GM18505 (cell line): ENCODE results near the gene ST6GALNAC2.
"Not testable (repeated sequence)": the region's sequence is repeated elsewhere in the genome, so short reads cannot be mapped to it uniquely, and the experiment has no call there.

Source experiments
- ATAC-seq: cut with Tn5 transposase; IDR thresholded peaks from one replicate; pipeline ENCODE4 v1.9.1; 2021; ENCODE audit not compliant: unreplicated experiment
- POLR2A ChIP-seq: IDR thresholded peaks from 4 replicates; pipeline ENCODE4 v1.6.1; 2011; ENCODE audit warnings: borderline replicate concordance; ENCODE audit not compliant: insufficient read depth, insufficient read length; ENCODE audit errors: extremely low read depth

ST6GALNAC2 gene

DNA sequence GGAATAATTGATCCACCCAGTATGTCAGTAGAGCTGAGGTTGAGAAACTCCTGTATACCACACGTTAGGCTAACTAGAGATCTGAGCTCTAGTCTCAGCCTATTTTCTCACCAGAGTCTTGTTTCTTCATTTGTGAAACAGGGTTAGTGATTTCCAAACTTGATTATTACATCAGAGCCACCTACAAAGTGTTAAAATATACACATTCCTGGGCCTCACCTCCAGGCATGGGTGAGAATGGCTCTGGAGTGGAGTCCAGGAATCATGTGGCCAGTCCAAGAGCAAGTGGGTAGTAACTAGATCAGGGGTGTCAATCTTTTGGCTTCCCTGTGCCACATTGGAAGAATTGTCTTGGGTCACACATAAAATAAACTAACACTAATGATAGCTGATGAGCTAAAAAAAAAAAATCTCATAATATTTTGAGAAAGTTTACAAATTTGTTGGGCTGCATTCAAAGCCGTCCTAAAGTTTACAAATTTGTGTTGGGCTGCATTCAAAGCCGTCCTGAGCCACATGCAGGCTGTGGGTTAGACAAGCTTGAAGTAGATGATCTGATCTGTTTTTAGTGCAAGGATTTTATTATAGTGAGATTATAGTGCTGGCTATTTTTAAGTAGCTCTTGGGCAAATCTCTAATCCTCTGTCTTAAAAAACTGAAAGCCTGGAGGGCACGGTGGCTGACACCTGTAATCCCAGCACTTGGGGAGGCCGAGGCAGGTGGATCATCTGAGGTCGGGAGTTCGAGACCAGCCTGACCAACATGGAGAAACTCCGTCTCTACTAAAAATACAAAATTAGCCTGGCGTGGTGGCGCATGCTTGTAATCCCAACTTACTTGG, 25.4 kb downstream of the ST6GALNAC2 start:
- no peak for TF ChIP-seq POLR2A
- no peak for ATAC-seq

DNA sequence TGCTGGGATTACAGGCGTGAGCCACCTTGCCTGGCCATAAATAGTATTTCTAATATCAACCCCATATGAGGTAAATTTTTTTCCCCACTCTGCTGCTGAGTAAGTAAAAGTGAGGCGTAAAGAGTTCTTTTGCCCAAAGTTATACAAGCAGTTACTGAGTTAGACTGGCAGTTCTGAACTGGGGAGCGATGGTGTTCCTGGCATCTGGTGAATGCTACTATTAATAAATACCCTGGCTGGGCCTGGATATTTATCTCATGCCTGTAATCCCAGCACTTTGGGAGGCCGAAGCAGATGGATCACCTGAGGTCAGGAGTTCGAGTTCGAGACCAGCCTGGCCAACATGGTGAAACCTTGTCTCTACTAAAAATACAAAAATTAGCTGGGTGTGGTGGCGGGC, 26.2 kb downstream of the ST6GALNAC2 start:
- not testable (repeated sequence) for ATAC-seq

DNA sequence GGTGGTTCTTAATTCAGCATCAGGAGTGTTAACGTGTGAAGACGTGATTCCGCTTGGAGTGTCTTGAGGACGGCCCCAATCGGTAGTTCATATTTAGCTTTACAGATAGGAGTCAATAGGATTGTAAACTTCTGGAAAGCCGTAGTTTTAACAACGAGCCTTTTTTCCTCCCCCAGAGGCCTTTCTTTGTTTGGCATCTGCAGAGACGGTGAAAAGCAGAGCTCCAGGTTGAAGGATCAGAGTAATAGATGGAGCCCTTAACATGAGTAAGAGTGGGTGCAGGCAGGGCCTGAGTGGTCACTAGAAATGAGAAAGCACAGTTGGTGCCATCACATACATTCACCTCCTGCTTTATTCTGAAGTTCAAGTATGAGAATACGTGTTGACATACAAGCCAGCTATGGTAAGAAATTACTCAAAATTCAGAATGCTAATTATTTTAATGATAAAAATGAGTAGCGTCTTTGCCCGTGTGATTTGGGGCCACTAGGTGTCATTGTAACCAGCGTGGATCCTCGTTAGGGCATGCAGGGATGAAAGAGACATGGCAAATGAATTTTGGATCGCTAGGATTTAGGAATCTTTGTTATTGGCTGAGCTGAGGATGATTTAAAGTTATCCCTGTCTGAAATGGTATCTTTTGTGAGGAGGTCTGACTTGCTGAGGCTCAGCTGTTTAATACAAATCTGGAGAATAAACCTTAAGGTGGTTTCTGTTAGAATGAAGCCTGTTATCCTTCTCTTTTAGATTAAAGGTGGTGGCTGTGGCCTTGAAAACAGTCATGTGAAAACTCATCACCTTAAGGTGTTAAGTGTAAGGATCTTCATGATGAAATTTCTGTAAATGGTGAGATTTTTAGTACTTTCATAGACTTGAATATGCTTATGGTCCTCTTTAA, 27.2 kb downstream of the ST6GALNAC2 start:
- no peak for ATAC-seq

DNA sequence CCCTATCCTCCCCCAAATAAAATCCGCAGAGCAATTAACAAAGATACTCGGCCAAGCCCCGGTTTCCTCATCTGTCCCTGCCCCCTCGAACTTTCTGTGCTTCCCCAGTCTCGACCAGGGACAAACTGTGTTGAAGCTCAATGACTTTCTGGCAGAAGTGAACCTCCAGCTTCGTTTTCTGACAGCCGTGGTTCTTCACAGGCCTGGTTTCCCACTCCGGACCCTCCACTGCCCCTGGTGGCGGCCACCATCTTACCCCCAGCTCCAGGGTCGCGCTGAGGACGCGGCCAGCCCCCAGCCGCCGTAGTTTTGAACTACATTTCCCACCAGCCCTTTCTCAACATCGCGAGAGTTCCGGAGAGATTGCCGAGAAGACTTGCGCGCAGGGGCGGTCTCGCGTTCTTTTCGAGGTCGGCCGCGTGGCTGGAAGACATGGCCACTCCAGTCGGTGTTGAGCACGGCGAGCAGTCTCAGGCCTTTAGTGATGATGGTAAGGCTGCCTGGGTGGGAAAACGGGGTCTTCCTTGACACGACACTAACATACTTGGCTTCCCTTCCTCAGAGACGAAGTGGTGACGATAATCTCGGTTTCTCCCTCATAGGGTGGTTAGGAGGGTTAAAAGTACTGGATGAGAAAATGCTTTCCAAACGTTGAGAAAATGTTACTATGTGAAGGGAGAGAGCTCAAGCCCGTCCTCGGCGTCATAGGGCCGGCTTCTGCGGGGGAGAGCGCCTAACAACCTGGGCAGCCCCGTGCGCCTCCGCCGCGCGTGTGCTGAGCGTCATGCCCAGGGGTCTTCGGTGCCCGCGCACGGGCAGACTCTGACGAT, 28.1 kb downstream of the ST6GALNAC2 start:
- peak; percentile 81 for ATAC-seq
- TF ChIP-seq POLR2A, result peak; percentile 95

More for the DNA sequence above, 27.2 kb downstream of the ST6GALNAC2 start:
- no peak for TF ChIP-seq POLR2A

DNA sequence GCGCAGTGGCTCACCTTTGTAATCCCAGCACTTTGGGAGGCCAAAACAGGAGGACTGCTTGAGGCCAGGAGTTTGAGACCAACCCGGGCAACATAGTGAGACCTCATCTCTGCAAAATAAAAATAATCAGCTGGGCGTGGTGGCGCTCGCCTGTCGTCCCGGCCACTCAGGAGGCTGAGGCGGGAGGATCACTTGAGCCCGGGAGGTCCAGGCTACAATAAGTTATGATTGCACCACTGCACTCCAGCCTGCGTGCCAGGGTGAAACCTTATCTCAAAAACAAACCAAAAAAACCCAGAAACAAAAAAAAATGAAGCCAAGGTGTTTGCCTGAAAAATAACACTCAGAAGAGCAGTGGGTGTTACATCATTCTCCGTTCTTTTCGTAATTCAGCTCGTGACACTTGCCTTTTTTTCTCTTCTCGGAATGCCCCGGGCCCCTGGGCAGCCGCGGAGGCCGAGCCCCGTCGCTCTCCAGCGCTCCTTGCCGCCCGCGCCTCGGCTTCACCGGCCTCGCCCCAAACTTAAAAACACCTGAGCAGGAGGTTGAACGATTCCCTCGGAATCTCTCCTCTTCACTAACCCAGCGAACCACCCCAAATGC, 28.8 kb downstream of the ST6GALNAC2 start:
- ATAC-seq, result peak; percentile 36

DNA sequence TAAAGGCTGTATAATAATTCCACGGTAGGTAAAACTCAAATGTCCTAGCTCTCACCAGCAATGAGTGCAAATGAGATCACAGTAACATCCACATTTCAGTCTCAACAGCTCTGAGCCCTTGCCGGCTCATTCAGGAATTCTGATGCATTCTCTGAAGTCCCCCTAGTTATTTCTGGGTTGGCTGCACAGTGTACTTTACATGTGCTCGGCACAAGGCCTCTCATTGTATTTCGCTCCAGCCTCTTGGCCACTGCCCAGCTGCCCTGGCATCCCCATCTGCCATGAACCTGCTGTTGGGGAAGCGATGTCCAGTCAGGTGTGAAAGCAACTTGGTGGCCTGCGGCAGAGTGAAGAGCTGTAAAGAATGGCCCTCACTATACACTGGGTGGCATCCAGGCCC, 31.5 kb downstream of the ST6GALNAC2 start:
- ATAC-seq, result no peak

More for the DNA sequence above, 28.8 kb downstream of the ST6GALNAC2 start:
- no peak for TF ChIP-seq POLR2A

DNA sequence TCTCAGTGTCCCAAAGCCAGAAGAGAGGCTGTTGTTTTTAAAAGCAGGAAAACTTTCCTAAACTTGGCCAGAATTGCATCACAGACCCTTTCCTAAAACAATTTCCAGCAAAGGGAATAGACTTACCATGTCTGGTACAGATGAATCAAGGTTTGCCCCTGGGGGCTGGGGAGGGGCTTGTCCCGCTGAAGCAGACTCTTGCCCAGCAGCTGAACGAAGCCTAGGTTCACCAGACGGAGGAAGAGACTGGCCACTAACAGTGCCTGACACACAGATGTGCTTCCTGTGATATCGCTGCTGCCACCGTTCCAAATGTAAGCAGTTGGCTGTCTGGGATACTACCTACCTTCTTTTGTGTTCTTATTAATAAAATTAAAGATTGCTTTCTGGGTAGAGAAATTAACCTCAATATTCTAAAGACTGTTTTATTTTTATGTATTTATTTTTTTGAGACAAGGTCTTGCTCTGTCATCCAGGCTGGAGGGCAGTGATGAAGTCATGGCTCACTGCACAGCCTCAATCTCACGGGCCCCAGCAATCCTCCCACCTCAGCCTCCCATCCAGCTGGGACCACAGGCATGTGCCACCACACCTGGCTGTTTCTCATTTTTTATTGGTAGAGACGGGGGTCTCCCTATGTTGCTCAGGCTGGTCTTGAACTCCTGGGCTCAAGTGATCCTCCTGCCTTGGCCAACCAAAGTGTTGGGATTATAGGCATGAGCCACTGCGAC, 32.3 kb downstream of the ST6GALNAC2 start:
- no peak for TF ChIP-seq POLR2A
- ATAC-seq, result no peak

More for the DNA sequence above, 31.5 kb downstream of the ST6GALNAC2 start:
- TF ChIP-seq POLR2A, result no peak

DNA sequence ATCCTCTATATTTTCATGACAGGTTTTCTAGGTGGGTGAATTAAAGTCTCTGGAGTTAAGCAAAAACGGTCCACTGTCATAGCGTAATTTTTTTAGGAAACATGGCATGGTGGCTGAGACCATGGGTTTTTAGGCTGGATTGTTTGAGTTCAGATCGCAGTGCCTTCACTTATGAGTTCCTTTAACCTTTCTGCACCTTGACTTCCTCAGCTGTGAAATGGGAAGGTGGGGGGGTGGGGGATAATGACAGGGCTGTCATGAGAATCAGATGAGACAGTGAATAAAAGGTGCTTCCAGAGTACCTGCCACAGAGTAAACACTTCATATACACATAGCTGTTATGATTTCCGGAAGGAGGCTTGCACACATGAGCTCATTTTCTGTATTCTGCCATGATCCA, 34.0 kb downstream of the ST6GALNAC2 start:
- no peak for TF ChIP-seq POLR2A
- ATAC-seq, result no peak

DNA sequence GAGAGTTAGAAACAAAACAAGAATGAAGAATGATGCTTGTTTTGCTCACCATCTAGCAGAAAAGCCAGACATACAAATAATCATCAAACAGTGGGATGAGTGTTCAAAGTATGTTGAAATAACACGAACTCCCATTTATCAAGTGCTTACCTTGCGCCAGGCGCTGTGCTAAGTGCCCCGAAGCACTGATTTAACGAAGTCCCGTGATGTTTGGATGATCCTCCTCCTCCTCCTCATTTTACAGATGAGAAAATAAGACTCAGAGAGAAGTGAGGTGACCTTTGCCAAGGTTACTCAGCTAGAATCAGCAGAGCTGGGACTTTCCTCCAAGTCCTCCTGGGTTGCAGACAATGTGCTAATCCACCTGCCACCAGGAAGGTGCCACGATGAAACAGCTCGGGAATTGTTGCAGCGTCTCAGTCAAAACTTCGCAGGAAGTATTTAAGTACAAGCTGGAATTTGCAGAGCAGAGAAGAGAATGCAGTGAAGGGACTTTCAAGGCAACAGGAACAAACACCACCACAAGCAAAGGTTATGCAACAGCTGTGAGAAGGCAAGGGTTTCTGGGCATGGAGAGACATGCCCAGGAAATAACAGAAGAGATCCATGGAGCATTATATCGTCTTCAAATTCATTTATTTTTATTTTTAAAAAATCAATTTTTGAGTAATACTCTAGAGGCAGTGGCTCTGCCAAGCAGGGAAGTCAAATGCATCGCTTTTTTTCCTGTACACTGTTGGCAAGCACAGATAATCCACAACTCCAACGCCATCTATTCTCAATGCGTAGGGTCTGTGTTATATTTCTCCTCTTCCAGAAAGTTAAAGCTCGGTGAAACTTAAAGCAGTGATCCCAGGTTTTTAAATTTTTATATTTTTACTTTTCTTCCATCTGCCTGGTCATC, 34.7 kb downstream of the ST6GALNAC2 start:
- TF ChIP-seq POLR2A, result no peak
- no peak for ATAC-seq

DNA sequence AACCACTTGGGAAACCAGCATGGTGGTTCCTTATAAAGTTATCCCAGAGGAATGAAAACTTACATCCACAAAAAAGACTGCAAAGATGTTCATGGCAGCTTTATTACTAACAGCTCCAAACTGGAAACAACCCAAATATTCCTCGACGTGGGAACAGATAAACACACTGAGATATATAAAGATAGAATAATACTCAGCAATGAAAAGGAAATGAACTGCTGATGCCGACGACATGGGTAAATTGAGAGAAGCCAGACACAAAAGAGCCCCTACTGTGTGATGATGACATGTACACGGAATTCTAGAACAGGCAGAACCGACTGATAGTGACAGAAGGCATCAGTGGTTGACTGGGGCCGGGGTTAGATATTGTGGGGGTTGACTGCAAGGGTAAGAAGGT, 36.1 kb downstream of the ST6GALNAC2 start:
- no peak for TF ChIP-seq POLR2A
- ATAC-seq, result no peak

DNA sequence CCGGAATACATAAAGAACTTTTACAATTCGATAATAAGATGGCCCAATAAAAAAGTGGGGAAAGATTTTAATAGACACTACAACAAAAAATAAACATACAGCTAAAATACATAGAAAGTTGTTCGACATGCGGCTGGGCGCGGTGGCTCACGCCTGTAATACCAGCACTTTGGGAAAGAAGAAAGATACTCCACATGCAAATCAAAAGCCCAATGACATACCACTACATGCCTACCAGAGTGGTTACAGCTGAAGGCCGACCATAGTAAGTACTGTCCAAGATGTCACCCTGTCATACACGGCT, 36.5 kb downstream of the ST6GALNAC2 start:
- ATAC-seq, result no peak
- TF ChIP-seq POLR2A, result no peak
